Muscle layer of colon (tissue), 2 donors: ENCODE results near the gene NEK11.
"Not testable (repeated sequence)": the region's sequence is repeated elsewhere in the genome, so short reads cannot be mapped to it uniquely, and the experiment has no call there.

ENCODE experiments used
- H3K27ac ChIP-seq: one replicate; pipeline ENCODE4 v1.7.0; 2013; ENCODE audit warnings: low read depth, mild to moderate bottlenecking, low read length, moderate library complexity
- H3K27me3 ChIP-seq, 2 donors: one replicate each; pipeline ENCODE4 v1.7.0; 2013; ENCODE audit warnings: low read length in 2 of 2, mild to moderate bottlenecking in 2 of 2; ENCODE audit not compliant: insufficient read depth in 2 of 2, control insufficient read depth in 1 of 2
- H3K36me3 ChIP-seq: one replicate; pipeline ENCODE4 v1.7.0; 2013; ENCODE audit warnings: mild to moderate bottlenecking, low read length; ENCODE audit not compliant: insufficient read depth
- H3K4me1 ChIP-seq: one replicate; pipeline ENCODE4 v1.7.0; 2013; ENCODE audit warnings: mild to moderate bottlenecking, low read length; ENCODE audit not compliant: insufficient read depth
- H3K4me3 ChIP-seq, 2 donors: one replicate each; pipeline ENCODE4 v1.7.0; 2013; ENCODE audit warnings: low read length in 2 of 2, low read depth in 1 of 2, mild to moderate bottlenecking in 1 of 2, moderate library complexity in 1 of 2
- H3K9ac ChIP-seq: one replicate; pipeline ENCODE4 v1.7.0; 2013; ENCODE audit warnings: low read length
- H3K9me3 ChIP-seq: one replicate; pipeline ENCODE4 v1.7.0; 2013; ENCODE audit warnings: mild to moderate bottlenecking, low read length
- donor health status: abdominal sarcoma.
- donor health status: Adenocarcinoma of cecum.

Gene NEK11

DNA sequence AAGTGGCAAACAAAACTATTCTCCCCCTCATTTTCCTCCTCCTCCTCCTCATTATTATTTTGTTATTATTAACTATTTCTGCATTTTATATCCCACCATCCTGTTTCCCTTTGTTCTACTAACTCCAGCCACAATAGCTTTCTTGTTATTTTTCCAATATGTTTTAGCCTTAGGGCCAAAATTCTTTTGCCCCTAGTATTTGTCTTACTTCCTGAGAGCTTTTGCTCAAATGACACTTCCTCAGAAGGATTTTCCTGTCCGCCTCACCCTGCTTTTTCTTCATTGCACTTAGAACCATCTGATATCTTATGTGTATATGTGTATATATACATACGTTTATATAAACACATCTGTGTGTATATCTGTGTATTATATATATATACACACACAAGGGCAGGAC is 322.2 kb downstream of the NEK11 start:
- Histone ChIP-seq H3K9me3 (no peaks in the 10 kb centered on the region), H3K27me3 (no peaks in the 10 kb centered on the region), H3K36me3 (no peaks in the 10 kb centered on the region), H3K27ac (no peak overlapping the region), H3K9ac (no peak overlapping the region), H3K4me1 (no peaks in the 10 kb centered on the region), H3K4me3 (no peak overlapping the region)

DNA sequence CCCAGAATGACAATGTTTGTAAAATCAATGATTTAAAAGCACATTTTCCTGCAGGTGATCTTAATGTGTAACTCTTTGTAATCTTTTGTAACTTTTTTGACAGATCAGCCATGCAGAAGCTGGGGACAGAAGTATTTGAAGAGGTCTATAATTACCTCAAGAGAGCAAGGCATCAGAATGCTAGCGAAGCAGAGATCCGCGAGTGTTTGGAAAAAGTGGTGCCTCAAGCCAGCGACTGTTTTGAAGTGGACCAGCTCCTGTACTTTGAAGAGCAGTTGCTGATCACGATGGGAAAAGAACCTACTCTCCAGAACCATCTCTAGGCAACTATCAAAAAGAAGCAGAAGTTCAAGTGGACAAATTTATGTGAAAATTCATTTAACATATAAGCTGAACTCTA is 322.8 kb downstream of the NEK11 start:
- H3K4me3 ChIP-seq = no peak overlapping the region
- no peaks in the 10 kb centered on the region for H3K36me3 ChIP-seq
- H3K9ac ChIP-seq = no peak overlapping the region
- H3K27ac ChIP-seq = no peak overlapping the region
- H3K9me3 ChIP-seq = no peaks in the 10 kb centered on the region
- H3K27me3 ChIP-seq = no peaks in the 10 kb centered on the region
- no peaks in the 10 kb centered on the region for H3K4me1 ChIP-seq

GRCh38 chr3:131349946-131350347 is 323.3 kb downstream of the NEK11 start:
- no peaks in the 10 kb centered on the region for H3K27me3 ChIP-seq
- no peaks in the 10 kb centered on the region for H3K36me3 ChIP-seq
- H3K4me1 ChIP-seq = no peaks in the 10 kb centered on the region
- H3K4me3 ChIP-seq = no peak overlapping the region
- no peaks in the 10 kb centered on the region for H3K9me3 ChIP-seq
- no peak overlapping the region for H3K27ac ChIP-seq
- H3K9ac ChIP-seq = no peak overlapping the region

GRCh38 chr3:131350506-131350905 is 323.8 kb downstream of the NEK11 start:
- no peaks in the 10 kb centered on the region for H3K9me3 ChIP-seq
- no peak overlapping the region for H3K27ac ChIP-seq

GRCh38 chr3:131353016-131353877 is 326.6 kb downstream of the NEK11 start:
- Histone ChIP-seq H3K4me3 (no peak overlapping the region), H3K9ac (no peak overlapping the region), H3K9me3 (no peaks in the 10 kb centered on the region), H3K36me3 (no peaks in the 10 kb centered on the region), H3K27ac (no peak overlapping the region), H3K27me3 (no peaks in the 10 kb centered on the region), H3K4me1 (no peaks in the 10 kb centered on the region)

More at GRCh38 chr3:131350506-131350905, 323.8 kb downstream of the NEK11 start:
- Histone ChIP-seq H3K36me3 (no peaks in the 10 kb centered on the region), H3K4me1 (no peaks in the 10 kb centered on the region), H3K9ac (no peak overlapping the region), H3K4me3 (no peak overlapping the region), H3K27me3 (no peaks in the 10 kb centered on the region)

- Histone ChIP-seq H3K9me3 (no peaks in the 10 kb centered on the region), H3K4me1 (no peaks in the 10 kb centered on the region), H3K27ac (no peak overlapping the region), H3K9ac (no peak overlapping the region), H3K36me3 (no peaks in the 10 kb centered on the region), H3K27me3 (no peaks in the 10 kb centered on the region), H3K4me3 (no peak overlapping the region)
These were observed 327.3 kb downstream of the NEK11 start for GRCh38 chr3:131353986-131354385.

GRCh38 chr3:131356006-131356595 is 329.4 kb downstream of the NEK11 start:
- Histone ChIP-seq H3K27ac (no peak overlapping the region), H3K9ac (no peak overlapping the region), H3K9me3 (no peaks in the 10 kb centered on the region), H3K4me3 (no peak overlapping the region), H3K4me1 (no peaks in the 10 kb centered on the region), H3K36me3 (no peaks in the 10 kb centered on the region), H3K27me3 (no peaks in the 10 kb centered on the region)

DNA sequence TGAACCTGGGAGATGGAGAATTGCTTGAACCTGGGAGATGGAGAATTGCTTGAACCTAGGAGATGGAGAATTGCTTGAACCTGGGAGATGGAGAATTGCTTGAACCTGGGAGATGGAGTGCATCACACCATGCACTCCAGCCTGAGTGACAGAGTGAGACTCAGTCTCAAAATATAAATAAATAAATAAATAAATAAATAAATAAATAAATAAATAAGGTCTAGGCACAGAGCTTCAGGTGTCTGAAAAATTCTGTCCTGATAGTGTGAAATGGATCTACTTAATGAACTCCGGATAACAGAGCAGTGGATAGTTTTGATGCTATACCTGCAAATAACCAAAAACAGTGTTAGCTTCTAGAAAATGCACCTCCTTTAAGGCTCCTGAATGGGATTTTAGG is 330.6 kb downstream of the NEK11 start:
- H3K27me3 ChIP-seq = no peaks in the 10 kb centered on the region
- H3K9me3 ChIP-seq = no peaks in the 10 kb centered on the region
- H3K4me3 ChIP-seq = no peak overlapping the region
- no peak overlapping the region for H3K27ac ChIP-seq
- peaks cover 2% of the 10 kb centered on the region for H3K4me1 ChIP-seq
- H3K36me3 ChIP-seq = no peaks in the 10 kb centered on the region
- no peak overlapping the region for H3K9ac ChIP-seq

GRCh38 chr3:131360191-131360755 is 333.6 kb downstream of the NEK11 start:
- Histone ChIP-seq H3K4me3 (no peak overlapping the region), H3K9ac (no peak overlapping the region), H3K9me3 (no peaks in the 10 kb centered on the region), H3K4me1 (peaks cover 6% of the 10 kb centered on the region), H3K36me3 (no peaks in the 10 kb centered on the region), H3K27me3 (no peaks in the 10 kb centered on the region), H3K27ac (no peak overlapping the region)

DNA sequence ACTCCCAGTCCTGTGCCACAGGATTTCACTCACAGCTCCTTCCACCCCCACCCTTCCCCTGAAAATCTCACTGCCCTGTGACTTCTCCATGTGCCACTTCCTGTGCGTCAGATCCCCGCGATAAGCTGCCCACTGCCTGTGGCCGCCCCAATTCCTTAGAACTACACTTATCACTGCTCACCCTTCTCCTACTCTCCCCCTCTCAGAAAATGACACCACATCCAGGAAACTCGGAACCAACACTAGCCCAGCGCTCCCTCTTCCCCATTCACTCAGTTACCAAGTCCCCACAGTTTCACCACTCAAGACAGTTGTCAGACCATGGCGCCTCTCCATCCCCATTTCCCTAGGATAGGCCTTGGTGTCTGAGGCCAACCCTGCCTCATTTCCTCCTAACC is 334.4 kb downstream of the NEK11 start:
- not testable (repeated sequence) for H3K9ac ChIP-seq, H3K27ac ChIP-seq, H3K4me1 ChIP-seq, H3K36me3 ChIP-seq, H3K9me3 ChIP-seq, H3K27me3 ChIP-seq, H3K4me3 ChIP-seq

- Histone ChIP-seq H3K27ac (peak overlapping the region; percentile 19), H3K9ac (no peak overlapping the region), H3K4me1 (peaks cover 6% of the 10 kb centered on the region)
These were observed 335.1 kb downstream of the NEK11 start for GRCh38 chr3:131361464-131362421.

More at GRCh38 chr3:131361464-131362421, 335.1 kb downstream of the NEK11 start:
- no peaks in the 10 kb centered on the region for H3K27me3 ChIP-seq
- no peaks in the 10 kb centered on the region for H3K9me3 ChIP-seq
- H3K4me3 ChIP-seq = peak overlapping the region; percentile 66 to 71
- no peaks in the 10 kb centered on the region for H3K36me3 ChIP-seq
